Activated naive CD8-positive, alpha-beta T cell treated with anti-CD3 and anti-CD28 coated beads, Interleukin-2, amount 50 U/mL, for 24 hours (primary cell): ENCODE results near the gene RAB20.

ENCODE experiments used
- ATAC-seq: fragments of 150-1000 bp; cut with Tn5 transposase; one replicate; pipeline ENCODE4 v1.10.0; 2021
- DNase-seq: peaks from one replicate; pipeline ENCODE4 v3.0.0; 2021
- H3K27ac Mint-ChIP-seq: one replicate; pipeline ENCODE4 v1.8.0; 2021; ENCODE audit warnings: mild to moderate bottlenecking, mixed read lengths
- H3K27me3 Mint-ChIP-seq: one replicate; pipeline ENCODE4 v1.8.0; 2021; ENCODE audit warnings: mixed read lengths
- H3K36me3 Mint-ChIP-seq: one replicate; pipeline ENCODE4 v1.8.0; 2021; ENCODE audit warnings: low read depth, mixed read lengths
- H3K4me1 Mint-ChIP-seq: one replicate; pipeline ENCODE4 v1.8.0; 2021; ENCODE audit warnings: mixed read lengths
- H3K4me3 Mint-ChIP-seq: one replicate; pipeline ENCODE4 v1.8.0; 2021; ENCODE audit warnings: mild to moderate bottlenecking, moderate library complexity, mixed read lengths
- H3K9me3 Mint-ChIP-seq: one replicate; pipeline ENCODE4 v1.8.0; 2021; ENCODE audit warnings: mixed read lengths

RAB20 gene

DNA sequence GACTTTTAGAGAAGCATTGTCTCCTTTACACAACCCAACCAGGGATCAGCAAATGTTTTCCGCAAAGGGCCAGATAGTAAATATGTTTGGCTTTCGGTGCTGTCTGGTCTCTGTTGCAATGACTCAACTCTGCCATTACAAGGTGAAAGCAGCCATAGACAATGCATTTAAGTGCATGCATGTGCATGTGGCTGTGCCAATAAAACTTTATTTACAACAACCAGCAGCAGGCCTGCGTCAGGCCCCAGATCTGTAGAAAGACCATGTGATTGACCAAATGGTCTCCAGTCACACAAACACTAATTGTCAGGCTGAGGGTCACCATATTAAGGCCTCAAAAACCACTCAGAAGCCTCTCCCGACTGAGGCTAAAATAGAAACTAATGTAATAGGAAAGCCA is 8.1 kb downstream of the RAB20 start:
- Mint-ChIP-seq H3K4me3 (no peak overlapping the region), H3K9me3 (no peaks in the 10 kb centered on the region), H3K4me1 (peaks cover 2% of the 10 kb centered on the region), H3K36me3 (no peaks in the 10 kb centered on the region), H3K27me3 (no peaks in the 10 kb centered on the region), H3K27ac (no peak overlapping the region)
- no peak for ATAC-seq
- no peak for DNase-seq

DNA sequence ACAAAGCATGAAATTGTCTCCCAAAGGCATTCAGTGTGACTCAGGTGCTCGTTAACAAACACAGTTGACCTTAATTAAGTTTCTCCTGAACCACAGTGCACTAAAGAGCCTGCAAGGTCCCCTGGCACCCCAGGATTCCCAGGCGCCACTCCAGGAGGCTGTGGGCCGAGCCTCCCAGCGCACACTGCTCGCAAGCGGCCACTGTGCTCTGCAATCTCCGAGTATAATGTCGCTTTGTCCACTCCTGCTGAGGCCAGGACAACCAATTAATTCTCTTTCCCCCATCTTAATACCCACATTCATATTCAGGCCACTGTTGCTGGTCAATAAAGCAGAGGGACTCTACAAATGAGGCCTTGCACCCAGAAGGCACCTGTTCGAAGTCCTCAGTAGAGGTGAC is 8.8 kb downstream of the RAB20 start:
- H3K36me3 Mint-ChIP-seq, result no peaks in the 10 kb centered on the region
- ATAC-seq, result no peak
- no peak for DNase-seq
- no peak overlapping the region for H3K4me3 Mint-ChIP-seq
- peaks cover 2% of the 10 kb centered on the region for H3K4me1 Mint-ChIP-seq
- no peak overlapping the region for H3K27ac Mint-ChIP-seq
- no peaks in the 10 kb centered on the region for H3K27me3 Mint-ChIP-seq
- H3K9me3 Mint-ChIP-seq, result no peaks in the 10 kb centered on the region

DNA sequence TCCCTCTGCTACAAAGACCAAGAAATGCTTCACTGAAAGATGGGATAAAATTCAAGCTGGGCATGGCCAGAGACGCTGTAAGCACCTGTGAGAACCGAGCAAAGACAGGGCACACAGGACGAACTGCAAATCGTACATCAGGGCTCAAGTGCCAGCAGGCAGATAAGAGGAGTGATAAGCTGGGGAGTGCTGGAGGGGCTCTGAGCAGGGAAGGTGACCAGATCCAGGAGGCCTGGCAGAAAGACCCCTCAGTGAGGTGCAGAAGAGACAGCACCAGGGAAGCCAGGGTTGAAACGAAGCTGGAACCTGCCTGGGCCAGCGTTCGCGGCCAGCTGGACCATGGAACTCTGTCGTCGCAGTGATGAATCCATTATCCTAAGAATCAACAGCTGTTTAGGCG is 10.2 kb downstream of the RAB20 start:
- DNase-seq (no peak), ATAC-seq (no peak)
- Mint-ChIP-seq H3K36me3 (no peaks in the 10 kb centered on the region), H3K9me3 (no peaks in the 10 kb centered on the region), H3K27me3 (no peaks in the 10 kb centered on the region), H3K4me3 (no peak overlapping the region), H3K4me1 (peaks cover 2% of the 10 kb centered on the region), H3K27ac (no peak overlapping the region)

DNA sequence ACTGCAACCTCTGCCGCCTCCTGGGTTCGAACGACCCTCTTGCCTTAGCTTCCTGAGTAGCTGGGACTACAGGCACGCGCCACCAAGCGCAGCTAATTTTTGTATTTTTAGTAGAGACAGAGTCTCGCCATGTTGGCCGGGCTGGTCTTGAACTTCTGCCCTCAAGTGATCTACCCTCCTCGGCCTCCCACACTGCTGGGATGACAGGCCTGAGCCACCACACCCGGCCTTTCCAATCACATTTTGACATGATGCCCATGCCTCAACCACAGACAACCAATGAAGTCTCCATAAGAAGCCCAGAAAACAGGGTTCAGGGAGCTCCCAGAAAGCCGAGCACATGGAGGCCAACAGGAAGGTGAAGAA is 11.7 kb downstream of the RAB20 start:
- no peak for DNase-seq
- ATAC-seq, result no peak
- Mint-ChIP-seq H3K4me3 (no peak overlapping the region), H3K36me3 (no peaks in the 10 kb centered on the region), H3K9me3 (no peaks in the 10 kb centered on the region), H3K27me3 (no peaks in the 10 kb centered on the region), H3K4me1 (no peaks in the 10 kb centered on the region), H3K27ac (no peak overlapping the region)

DNA sequence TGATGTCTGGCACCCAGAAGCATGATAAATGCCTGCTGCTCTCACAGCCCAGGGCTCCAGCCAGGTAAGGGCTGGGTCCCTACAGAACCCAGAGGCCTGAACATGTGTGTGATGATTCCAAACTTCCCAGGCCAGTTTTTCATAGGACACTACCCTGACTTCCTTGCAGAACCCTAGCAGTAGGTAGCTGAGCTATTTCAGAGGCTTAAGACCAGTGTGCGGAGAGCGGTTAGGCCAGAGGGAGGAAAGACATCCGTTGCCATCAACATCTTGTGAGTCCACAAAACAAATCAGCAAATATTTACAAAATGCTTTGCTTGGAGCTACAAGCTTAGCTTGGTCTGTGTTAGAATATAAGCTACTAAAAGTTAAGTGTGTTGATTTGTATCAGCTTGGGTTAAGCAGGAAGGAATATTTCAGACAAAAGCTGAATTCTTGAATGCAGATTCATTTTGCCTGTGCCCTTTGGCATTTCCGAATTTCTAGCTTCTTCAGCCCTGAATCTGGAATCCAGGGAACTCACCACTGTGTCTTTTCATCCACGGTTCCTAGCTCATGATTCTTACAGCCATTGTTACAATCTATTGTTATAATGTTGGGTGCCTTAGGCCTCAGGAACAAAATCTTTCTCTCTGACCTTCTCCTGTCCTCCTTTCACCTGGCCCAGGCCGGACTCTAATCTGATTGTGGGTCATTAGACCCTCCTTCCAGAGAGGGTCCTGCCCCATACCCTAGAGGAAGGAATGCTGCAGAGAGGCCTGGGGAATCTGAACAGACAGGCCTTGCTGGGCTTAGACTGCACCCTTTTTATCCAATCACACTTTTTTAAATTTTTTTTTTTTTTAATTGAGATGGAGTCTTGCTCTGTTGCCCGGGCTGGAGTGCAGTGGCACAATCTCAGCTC is 12.4 kb downstream of the RAB20 start:
- Mint-ChIP-seq H3K4me1 (no peaks in the 10 kb centered on the region), H3K36me3 (peaks cover under 1% of the 10 kb centered on the region), H3K27ac (no peak overlapping the region), H3K9me3 (no peaks in the 10 kb centered on the region), H3K4me3 (no peak overlapping the region), H3K27me3 (no peaks in the 10 kb centered on the region)
- ATAC-seq, result no peak
- DNase-seq, result no peak

DNA sequence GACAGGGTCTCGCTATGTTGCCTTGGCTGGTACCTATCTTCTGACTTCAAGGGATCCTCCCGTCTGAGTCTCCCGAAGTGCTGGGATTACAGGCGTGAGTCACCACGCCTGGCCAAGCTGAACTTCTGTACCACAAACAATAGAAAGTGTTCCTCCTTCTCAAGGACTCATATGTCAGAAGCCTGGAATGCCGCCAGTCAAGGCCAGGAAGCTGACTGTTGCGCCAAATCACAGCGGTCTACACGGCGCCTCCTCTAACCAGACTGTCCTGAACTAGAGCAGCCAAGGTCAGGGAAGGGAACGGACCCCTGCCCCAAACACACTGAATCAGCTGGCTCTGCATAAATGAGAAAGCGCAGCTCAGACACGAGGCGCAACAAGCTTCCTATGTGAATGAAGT is 14.6 kb downstream of the RAB20 start:
- peaks cover 3% of the 10 kb centered on the region for H3K36me3 Mint-ChIP-seq
- no peaks in the 10 kb centered on the region for H3K4me1 Mint-ChIP-seq
- no peaks in the 10 kb centered on the region for H3K9me3 Mint-ChIP-seq
- H3K27ac Mint-ChIP-seq, result no peak overlapping the region
- no peaks in the 10 kb centered on the region for H3K27me3 Mint-ChIP-seq
- H3K4me3 Mint-ChIP-seq, result no peak overlapping the region
- DNase-seq (no peak), ATAC-seq (no peak)

DNA sequence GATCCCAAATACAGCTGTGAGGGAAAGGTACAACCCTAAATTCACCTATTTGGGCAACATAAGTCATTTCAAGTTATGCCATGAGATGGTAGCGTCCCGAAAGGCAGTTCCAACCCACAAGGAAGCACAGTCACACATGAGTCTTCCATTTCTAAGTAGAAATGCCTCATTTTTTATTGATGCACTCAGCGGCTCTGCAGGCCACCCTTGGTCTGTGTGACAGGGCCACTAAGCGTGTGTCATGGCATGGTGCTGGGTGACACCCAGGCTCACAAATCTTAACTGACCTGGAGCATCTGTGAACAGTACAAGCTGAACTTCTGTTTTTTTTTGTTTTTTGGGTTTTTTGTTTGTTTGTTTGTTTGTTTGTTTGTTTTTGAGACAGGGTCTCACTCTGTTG is 15.1 kb downstream of the RAB20 start:
- H3K9me3 Mint-ChIP-seq, result no peaks in the 10 kb centered on the region
- no peak for DNase-seq
- H3K27me3 Mint-ChIP-seq, result no peaks in the 10 kb centered on the region
- no peak overlapping the region for H3K4me3 Mint-ChIP-seq
- H3K27ac Mint-ChIP-seq, result no peak overlapping the region
- no peaks in the 10 kb centered on the region for H3K4me1 Mint-ChIP-seq
- peaks cover 3% of the 10 kb centered on the region for H3K36me3 Mint-ChIP-seq
- ATAC-seq, result no peak

DNA sequence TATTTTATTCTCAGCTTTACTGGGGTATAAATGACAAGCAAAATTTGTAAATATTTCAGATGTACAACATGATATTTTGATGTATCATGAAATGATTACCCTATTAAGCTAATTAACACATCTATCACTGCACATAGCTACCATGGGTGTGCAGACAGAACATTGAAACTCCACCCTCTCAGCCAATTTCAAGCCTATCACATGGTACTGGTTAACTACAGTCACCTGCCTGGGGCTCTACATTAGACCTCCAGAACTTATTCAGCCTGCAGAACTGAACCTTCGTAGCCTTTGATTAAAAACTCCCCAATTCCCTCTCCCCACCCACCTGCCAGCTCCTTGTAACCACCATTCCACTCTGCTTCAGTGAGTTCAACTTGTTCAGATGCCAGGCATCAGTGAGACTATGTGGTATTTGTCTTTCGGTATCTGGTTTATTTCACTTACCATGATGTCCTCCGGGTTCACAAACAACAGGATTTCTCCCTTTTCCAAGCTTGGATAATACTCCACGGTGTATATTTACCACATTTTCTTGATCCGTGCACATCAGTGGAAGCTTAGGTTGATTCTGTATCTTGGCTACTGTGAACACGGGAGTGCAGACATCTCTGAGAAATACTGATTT is 19.2 kb downstream of the RAB20 start:
- DNase-seq (no peak), ATAC-seq (no peak)
- peaks cover 5% of the 10 kb centered on the region for H3K4me1 Mint-ChIP-seq
- no peaks in the 10 kb centered on the region for H3K9me3 Mint-ChIP-seq
- H3K36me3 Mint-ChIP-seq, result peaks cover 3% of the 10 kb centered on the region
- H3K27me3 Mint-ChIP-seq, result no peaks in the 10 kb centered on the region
- no peak overlapping the region for H3K4me3 Mint-ChIP-seq
- no peak overlapping the region for H3K27ac Mint-ChIP-seq

DNA sequence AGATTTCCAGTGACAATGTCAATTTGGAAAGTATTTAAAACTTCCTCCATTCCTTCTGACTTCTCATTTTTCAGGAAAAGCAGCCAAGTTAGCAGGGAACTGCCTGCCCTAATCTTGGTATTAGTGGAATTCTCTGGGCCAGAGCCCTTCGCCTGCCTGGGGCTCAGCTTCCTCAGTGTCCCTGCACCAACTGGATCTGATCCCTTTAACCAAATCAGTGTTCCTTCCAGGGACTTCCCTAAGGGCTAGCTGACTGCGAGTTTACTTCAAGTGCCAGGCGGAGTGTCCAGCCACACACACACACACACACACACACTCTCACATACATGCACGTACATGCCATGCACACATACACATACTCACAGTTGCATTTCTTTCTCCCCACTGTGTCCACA is 20.0 kb downstream of the RAB20 start:
- DNase-seq (no peak), ATAC-seq (no peak)
- no peaks in the 10 kb centered on the region for H3K9me3 Mint-ChIP-seq
- H3K4me1 Mint-ChIP-seq, result peaks cover 7% of the 10 kb centered on the region
- no peaks in the 10 kb centered on the region for H3K27me3 Mint-ChIP-seq
- H3K27ac Mint-ChIP-seq, result no peak overlapping the region
- H3K36me3 Mint-ChIP-seq, result peaks cover 3% of the 10 kb centered on the region
- H3K4me3 Mint-ChIP-seq, result no peak overlapping the region

DNA sequence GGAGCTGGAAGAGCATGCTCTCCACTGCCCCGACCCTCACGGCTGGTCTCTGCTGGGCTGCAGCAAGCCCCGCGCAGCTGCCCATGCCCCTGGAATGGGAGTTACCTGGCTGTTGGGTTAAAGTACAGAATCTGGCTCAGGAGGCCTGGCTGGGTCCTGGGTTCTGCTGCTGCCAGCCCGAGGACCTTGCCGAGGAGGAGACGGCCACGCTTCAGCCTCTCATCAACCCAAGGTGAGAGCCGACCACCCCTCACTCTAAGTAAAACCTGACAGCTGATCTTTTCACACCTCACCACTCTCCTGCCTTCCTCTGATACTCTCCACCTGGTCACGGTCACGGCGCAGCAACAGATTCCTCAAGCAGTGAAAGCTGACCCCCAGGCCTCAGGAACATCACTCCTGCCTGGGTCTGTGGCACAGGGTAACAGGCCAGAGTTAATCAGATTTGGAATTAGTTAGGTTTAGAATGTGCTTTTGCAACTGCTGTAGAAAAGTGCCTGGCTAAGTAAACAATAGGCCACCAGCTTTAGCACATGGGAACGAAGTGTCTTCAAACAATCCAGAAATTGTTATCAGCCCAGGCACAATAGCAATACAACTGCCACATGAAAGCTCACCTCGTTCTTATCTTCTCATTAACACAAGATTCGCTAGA is 20.5 kb downstream of the RAB20 start:
- no peak overlapping the region for H3K4me3 Mint-ChIP-seq
- peaks cover 11% of the 10 kb centered on the region for H3K4me1 Mint-ChIP-seq
- no peaks in the 10 kb centered on the region for H3K9me3 Mint-ChIP-seq
- H3K27ac Mint-ChIP-seq, result no peak overlapping the region
- DNase-seq, result no peak
- peaks cover 3% of the 10 kb centered on the region for H3K36me3 Mint-ChIP-seq
- no peaks in the 10 kb centered on the region for H3K27me3 Mint-ChIP-seq
- ATAC-seq, result no peak

DNA sequence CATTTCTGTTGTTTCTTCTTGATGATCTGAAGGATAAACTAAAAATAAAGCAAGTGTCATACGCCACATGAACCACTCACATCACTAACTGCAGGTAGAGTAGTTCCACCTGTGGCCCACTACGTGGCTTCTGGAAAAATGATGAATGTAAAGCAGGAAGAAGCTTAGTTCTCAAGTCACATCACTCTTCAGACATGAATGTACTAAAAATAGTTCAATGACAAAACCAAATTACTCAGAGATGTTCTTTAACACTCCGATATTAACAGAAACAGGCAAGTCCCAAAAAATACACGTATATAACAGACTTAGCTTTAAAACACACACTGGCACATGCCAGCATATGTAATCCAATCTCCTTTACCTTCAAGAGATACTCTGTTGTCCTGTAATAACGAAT is 21.6 kb downstream of the RAB20 start:
- ATAC-seq (no peak), DNase-seq (no peak)
- Mint-ChIP-seq H3K27ac (no peak overlapping the region), H3K9me3 (no peaks in the 10 kb centered on the region), H3K36me3 (peaks cover 3% of the 10 kb centered on the region), H3K4me3 (no peak overlapping the region), H3K4me1 (peaks cover 11% of the 10 kb centered on the region), H3K27me3 (no peaks in the 10 kb centered on the region)

DNA sequence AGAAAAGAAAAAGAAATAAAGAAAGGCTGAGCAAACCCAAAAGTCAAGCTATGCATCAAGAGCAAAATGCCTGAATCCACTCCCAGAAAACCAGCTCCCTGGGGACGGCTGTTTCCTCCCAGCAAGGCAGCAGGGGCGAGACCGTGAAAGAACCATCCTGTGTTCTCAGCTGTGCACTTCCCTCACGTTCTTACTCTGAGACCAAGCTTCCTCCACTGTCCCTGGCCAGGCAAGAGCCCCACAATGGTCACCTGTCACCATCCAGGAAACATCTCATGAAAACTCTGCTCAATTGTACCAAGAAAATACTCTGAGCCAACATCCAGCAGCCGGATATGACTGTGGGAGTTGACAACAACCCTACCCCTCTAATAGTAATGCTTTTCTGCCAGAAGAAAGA is 22.9 kb downstream of the RAB20 start:
- DNase-seq (no peak), ATAC-seq (no peak)
- H3K27ac Mint-ChIP-seq, result no peak overlapping the region
- H3K9me3 Mint-ChIP-seq, result no peaks in the 10 kb centered on the region
- peaks cover 11% of the 10 kb centered on the region for H3K4me1 Mint-ChIP-seq
- no peak overlapping the region for H3K4me3 Mint-ChIP-seq
- no peaks in the 10 kb centered on the region for H3K27me3 Mint-ChIP-seq
- H3K36me3 Mint-ChIP-seq, result no peaks in the 10 kb centered on the region

DNA sequence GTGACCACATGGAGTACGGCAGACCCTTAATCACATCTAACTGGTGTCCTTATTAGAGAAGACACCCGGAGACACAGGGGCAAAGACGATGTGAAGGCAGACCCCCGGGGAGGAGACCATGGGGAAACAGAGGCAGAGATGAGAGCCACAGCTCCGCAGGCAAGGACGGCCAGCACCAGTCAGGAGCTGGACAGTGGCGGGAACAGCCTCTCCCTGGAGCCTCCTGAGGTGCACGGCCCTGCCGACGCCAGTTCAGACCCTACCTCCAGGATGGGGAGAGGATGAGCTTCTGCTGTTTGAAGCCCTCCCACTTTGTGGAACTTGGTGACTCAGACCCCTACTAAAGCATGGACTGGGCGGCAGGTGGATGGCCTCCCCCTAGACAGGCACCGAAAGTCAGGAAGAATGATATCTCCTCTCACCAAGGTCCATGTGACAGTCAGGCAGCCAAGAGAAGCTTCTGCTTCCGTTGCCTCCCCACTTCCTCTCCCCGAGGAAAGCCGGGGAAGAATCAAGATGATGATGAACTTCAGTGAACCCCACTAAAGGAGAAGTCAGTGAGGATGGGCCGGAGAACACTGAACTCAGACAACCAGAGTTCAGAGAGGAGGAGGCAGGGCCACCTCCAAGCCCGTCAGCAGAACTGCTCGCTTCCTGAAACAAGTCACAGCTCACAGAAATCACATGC is 25.4 kb downstream of the RAB20 start:
- no peaks in the 10 kb centered on the region for H3K9me3 Mint-ChIP-seq
- no peaks in the 10 kb centered on the region for H3K27me3 Mint-ChIP-seq
- no peak overlapping the region for H3K4me3 Mint-ChIP-seq
- DNase-seq, result peak; percentile 6
- H3K4me1 Mint-ChIP-seq, result peaks cover 11% of the 10 kb centered on the region
- no peak overlapping the region for H3K27ac Mint-ChIP-seq
- peak; percentile 14 for ATAC-seq
- no peaks in the 10 kb centered on the region for H3K36me3 Mint-ChIP-seq

DNA sequence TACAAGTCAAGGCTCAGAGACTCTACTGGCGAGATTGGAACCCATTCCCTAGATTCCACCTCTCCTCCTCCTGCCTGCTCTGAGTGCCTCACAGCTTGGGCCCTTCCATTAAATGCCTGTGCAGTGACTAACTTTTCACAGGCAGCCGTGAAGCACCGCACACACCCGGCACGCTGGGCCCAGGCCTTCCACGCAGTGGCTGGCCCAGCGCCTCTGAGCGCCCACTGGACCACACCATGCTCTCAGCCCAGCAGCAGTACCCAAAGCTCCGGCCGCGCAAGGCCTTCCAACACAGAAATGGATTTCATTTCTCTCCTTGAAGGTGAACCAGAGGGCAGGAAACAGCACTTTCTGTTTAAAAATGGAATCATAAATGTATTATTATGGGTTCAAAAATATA is 26.0 kb downstream of the RAB20 start:
- DNase-seq (no peak), ATAC-seq (no peak)
- Mint-ChIP-seq H3K27ac (no peak overlapping the region), H3K4me3 (no peak overlapping the region), H3K27me3 (no peaks in the 10 kb centered on the region), H3K9me3 (no peaks in the 10 kb centered on the region), H3K36me3 (no peaks in the 10 kb centered on the region), H3K4me1 (peaks cover 11% of the 10 kb centered on the region)
